ENCODE results near the gene TAS2R1. TPM values are rescaled to one million over a fixed set of nuclear protein-coding genes. Genes with fewer than 3 reads are reported as not detected.

Gene TAS2R1
- total RNA-seq, 1 donor from 2014 or later = not detected

GRCh38 chr5:9652295-9652694, 22.1 kb upstream of the TAS2R1 start:
- DNase-seq (ENCODE audit: low read depth) = no peak
- no peak overlapping the region for H3K4me3 ChIP-seq (ENCODE audit: low read depth, low read length)
- H3K36me3 ChIP-seq (ENCODE audit: control insufficient read depth, insufficient read depth, low read length) = no peaks in the 10 kb centered on the region
- TF ChIP-seq CTCF (IDR thresholded peaks at IDR 0.05; ENCODE audit: insufficient read depth, low read length, severe bottlenecking) = no peak
- H3K27me3 ChIP-seq (ENCODE audit: control insufficient read depth, insufficient read depth, low read length) = no peaks in the 10 kb centered on the region
- no peak for FAIRE-seq

GRCh38 chr5:9646843-9647242, 16.7 kb upstream of the TAS2R1 start:
- Histone ChIP-seq H3K4me3 (ENCODE audit: low read depth, low read length) (no peak overlapping the region), H3K36me3 (ENCODE audit: control insufficient read depth, insufficient read depth, low read length) (no peaks in the 10 kb centered on the region), H3K27me3 (ENCODE audit: control insufficient read depth, insufficient read depth, low read length) (no peaks in the 10 kb centered on the region)
- FAIRE-seq = no peak
- TF ChIP-seq CTCF (IDR thresholded peaks at IDR 0.05; ENCODE audit: insufficient read depth, low read length, severe bottlenecking) = no peak
- no peak for DNase-seq (ENCODE audit: low read depth)

GRCh38 chr5:9644630-9645029, 14.5 kb upstream of the TAS2R1 start:
- H3K27me3 ChIP-seq (ENCODE audit: control insufficient read depth, insufficient read depth, low read length) = no peaks in the 10 kb centered on the region
- H3K36me3 ChIP-seq (ENCODE audit: control insufficient read depth, insufficient read depth, low read length) = no peaks in the 10 kb centered on the region
- DNase-seq (ENCODE audit: low read depth) (peak; percentile 35), FAIRE-seq (no peak)
- no peak overlapping the region for H3K4me3 ChIP-seq (ENCODE audit: low read depth, low read length)
- TF ChIP-seq CTCF (IDR thresholded peaks at IDR 0.05; ENCODE audit: insufficient read depth, low read length, severe bottlenecking) = no peak

- no peak for FAIRE-seq
- no peaks in the 10 kb centered on the region for H3K36me3 ChIP-seq (ENCODE audit: control insufficient read depth, insufficient read depth, low read length)
- H3K4me3 ChIP-seq (ENCODE audit: low read depth, low read length) = no peak overlapping the region
- no peak for DNase-seq (ENCODE audit: low read depth)
- H3K27me3 ChIP-seq (ENCODE audit: control insufficient read depth, insufficient read depth, low read length) = no peaks in the 10 kb centered on the region
- TF ChIP-seq CTCF (IDR thresholded peaks at IDR 0.05; ENCODE audit: insufficient read depth, low read length, severe bottlenecking) = no peak
Measured at GRCh38 chr5:9642621-9643020, 12.5 kb upstream of the TAS2R1 start.

GRCh38 chr5:9641806-9642355, 11.7 kb upstream of the TAS2R1 start:
- TF ChIP-seq CTCF (IDR thresholded peaks at IDR 0.05; ENCODE audit: insufficient read depth, low read length, severe bottlenecking) = no peak
- DNase-seq (ENCODE audit: low read depth) (no peak), FAIRE-seq (no peak)
- Histone ChIP-seq H3K4me3 (ENCODE audit: low read depth, low read length) (no peak overlapping the region), H3K36me3 (ENCODE audit: control insufficient read depth, insufficient read depth, low read length) (no peaks in the 10 kb centered on the region), H3K27me3 (ENCODE audit: control insufficient read depth, insufficient read depth, low read length) (no peaks in the 10 kb centered on the region)

- Histone ChIP-seq H3K4me3 (ENCODE audit: low read depth, low read length) (no peak overlapping the region), H3K36me3 (ENCODE audit: control insufficient read depth, insufficient read depth, low read length) (no peaks in the 10 kb centered on the region), H3K27me3 (ENCODE audit: control insufficient read depth, insufficient read depth, low read length) (no peaks in the 10 kb centered on the region)
- TF ChIP-seq CTCF (IDR thresholded peaks at IDR 0.05; ENCODE audit: insufficient read depth, low read length, severe bottlenecking) = no peak
- DNase-seq (ENCODE audit: low read depth) (no peak), FAIRE-seq (no peak)
Measured at GRCh38 chr5:9632495-9632894, 2.3 kb upstream of the TAS2R1 start.
